ENCODE data around the gene CMTM1. TPM values are rescaled to one million over a fixed set of nuclear protein-coding genes. Genes with fewer than 3 reads are reported as not detected.

CMTM1 gene
- total and polyA plus RNA-seq, 2 experiments from 2014 or later: 1.4 to 1.9 TPM

DNA sequence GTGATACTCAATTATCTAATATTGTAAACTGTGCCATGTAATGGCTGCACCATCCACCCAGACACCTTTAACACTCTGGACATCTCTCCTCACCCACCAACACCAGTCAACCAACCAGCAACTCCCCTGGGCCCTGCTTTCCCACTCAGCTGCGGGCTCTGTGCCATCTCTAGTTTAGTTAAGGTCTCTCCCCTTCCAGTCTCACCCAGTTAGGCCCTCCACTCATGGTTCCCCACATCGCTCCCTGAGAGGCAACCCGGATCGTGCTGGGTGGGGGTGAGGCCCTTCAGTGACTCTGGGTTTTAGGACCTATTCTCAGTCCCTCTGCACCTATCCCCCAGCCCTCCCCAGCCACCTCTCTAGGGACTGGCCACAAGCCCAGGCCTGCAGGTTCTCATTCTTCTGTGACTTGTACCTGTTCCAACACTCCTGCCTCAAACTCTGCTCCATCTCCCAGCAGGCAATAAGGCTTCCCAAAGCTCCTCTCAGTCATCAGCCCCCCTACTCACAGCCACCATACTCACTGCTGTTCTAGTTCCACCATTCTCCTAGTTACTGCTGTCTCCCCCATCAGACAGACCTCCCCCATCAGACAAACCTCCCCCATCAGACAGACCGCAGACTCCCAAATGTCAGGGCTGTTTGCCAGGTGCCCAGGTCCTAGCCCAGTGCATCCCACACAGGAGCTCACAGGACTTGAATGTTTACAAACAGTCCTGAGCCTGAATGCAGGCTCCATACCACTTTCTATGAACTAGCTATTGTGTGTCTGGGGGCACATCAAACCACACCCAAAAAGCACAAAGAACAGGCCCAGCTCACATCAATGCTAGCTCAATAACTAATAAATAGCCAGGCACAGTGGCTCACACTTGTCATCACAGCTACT, 18.9 kb upstream of the CMTM1 start (continued):
- TF ChIP-seq, protein P1, sequence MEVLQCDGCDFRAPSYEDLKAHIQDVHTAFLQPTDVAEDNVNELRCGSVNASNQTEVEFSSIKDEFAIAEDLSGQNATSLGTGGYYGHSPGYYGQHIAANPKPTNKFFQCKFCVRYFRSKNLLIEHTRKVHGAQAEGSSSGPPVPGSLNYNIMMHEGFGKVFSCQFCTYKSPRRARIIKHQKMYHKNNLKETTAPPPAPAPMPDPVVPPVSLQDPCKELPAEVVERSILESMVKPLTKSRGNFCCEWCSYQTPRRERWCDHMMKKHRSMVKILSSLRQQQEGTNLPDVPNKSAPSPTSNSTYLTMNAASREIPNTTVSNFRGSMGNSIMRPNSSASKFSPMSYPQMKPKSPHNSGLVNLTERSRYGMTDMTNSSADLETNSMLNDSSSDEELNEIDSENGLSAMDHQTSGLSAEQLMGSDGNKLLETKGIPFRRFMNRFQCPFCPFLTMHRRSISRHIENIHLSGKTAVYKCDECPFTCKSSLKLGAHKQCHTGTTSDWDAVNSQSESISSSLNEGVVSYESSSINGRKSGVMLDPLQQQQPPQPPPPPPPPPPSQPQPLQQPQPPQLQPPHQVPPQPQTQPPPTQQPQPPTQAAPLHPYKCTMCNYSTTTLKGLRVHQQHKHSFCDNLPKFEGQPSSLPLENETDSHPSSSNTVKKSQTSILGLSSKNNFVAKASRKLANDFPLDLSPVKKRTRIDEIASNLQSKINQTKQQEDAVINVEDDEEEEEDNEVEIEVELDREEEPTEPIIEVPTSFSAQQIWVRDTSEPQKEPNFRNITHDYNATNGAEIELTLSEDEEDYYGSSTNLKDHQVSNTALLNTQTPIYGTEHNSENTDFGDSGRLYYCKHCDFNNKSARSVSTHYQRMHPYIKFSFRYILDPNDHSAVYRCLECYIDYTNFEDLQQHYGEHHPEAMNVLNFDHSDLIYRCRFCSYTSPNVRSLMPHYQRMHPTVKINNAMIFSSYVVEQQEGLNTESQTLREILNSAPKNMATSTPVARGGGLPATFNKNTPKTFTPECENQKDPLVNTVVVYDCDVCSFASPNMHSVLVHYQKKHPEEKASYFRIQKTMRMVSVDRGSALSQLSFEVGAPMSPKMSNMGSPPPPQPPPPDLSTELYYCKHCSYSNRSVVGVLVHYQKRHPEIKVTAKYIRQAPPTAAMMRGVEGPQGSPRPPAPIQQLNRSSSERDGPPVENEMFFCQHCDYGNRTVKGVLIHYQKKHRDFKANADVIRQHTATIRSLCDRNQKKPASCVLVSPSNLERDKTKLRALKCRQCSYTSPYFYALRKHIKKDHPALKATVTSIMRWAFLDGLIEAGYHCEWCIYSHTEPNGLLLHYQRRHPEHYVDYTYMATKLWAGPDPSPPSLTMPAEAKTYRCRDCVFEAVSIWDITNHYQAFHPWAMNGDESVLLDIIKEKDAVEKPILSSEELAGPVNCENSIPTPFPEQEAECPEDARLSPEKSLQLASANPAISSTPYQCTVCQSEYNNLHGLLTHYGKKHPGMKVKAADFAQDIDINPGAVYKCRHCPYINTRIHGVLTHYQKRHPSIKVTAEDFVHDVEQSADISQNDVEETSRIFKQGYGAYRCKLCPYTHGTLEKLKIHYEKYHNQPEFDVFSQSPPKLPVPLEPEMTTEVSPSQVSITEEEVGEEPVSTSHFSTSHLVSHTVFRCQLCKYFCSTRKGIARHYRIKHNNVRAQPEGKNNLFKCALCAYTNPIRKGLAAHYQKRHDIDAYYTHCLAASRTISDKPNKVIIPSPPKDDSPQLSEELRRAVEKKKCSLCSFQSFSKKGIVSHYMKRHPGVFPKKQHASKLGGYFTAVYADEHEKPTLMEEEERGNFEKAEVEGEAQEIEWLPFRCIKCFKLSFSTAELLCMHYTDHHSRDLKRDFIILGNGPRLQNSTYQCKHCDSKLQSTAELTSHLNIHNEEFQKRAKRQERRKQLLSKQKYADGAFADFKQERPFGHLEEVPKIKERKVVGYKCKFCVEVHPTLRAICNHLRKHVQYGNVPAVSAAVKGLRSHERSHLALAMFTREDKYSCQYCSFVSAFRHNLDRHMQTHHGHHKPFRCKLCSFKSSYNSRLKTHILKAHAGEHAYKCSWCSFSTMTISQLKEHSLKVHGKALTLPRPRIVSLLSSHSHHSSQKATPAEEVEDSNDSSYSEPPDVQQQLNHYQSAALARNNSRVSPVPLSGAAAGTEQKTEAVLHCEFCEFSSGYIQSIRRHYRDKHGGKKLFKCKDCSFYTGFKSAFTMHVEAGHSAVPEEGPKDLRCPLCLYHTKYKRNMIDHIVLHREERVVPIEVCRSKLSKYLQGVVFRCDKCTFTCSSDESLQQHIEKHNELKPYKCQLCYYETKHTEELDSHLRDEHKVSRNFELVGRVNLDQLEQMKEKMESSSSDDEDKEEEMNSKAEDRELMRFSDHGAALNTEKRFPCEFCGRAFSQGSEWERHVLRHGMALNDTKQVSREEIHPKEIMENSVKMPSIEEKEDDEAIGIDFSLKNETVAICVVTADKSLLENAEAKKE (CRISPR knock-in tag; IDR thresholded peaks at IDR 0.05): no peak
- TF ChIP-seq, protein P2, sequence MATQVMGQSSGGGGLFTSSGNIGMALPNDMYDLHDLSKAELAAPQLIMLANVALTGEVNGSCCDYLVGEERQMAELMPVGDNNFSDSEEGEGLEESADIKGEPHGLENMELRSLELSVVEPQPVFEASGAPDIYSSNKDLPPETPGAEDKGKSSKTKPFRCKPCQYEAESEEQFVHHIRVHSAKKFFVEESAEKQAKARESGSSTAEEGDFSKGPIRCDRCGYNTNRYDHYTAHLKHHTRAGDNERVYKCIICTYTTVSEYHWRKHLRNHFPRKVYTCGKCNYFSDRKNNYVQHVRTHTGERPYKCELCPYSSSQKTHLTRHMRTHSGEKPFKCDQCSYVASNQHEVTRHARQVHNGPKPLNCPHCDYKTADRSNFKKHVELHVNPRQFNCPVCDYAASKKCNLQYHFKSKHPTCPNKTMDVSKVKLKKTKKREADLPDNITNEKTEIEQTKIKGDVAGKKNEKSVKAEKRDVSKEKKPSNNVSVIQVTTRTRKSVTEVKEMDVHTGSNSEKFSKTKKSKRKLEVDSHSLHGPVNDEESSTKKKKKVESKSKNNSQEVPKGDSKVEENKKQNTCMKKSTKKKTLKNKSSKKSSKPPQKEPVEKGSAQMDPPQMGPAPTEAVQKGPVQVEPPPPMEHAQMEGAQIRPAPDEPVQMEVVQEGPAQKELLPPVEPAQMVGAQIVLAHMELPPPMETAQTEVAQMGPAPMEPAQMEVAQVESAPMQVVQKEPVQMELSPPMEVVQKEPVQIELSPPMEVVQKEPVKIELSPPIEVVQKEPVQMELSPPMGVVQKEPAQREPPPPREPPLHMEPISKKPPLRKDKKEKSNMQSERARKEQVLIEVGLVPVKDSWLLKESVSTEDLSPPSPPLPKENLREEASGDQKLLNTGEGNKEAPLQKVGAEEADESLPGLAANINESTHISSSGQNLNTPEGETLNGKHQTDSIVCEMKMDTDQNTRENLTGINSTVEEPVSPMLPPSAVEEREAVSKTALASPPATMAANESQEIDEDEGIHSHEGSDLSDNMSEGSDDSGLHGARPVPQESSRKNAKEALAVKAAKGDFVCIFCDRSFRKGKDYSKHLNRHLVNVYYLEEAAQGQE (IDR thresholded peaks at IDR 0.05; ENCODE audit: unreplicated experiment): no peak
- TF ChIP-seq, protein P3, sequence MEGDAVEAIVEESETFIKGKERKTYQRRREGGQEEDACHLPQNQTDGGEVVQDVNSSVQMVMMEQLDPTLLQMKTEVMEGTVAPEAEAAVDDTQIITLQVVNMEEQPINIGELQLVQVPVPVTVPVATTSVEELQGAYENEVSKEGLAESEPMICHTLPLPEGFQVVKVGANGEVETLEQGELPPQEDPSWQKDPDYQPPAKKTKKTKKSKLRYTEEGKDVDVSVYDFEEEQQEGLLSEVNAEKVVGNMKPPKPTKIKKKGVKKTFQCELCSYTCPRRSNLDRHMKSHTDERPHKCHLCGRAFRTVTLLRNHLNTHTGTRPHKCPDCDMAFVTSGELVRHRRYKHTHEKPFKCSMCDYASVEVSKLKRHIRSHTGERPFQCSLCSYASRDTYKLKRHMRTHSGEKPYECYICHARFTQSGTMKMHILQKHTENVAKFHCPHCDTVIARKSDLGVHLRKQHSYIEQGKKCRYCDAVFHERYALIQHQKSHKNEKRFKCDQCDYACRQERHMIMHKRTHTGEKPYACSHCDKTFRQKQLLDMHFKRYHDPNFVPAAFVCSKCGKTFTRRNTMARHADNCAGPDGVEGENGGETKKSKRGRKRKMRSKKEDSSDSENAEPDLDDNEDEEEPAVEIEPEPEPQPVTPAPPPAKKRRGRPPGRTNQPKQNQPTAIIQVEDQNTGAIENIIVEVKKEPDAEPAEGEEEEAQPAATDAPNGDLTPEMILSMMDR (conservative IDR thresholded peaks at IDR 0.05; ENCODE audit: low read depth in 2 of 2): no peak
- TF ChIP-seq CREB1 (CRISPR knock-in tag; IDR thresholded peaks at IDR 0.05; ENCODE audit: low read depth) (no peak), POLR2AphosphoS5 (IDR thresholded peaks at IDR 0.05; ENCODE audit: low read depth) (no peak), EZH2phosphoT487 (IDR thresholded peaks at IDR 0.05; ENCODE audit: unreplicated experiment) (no peak), STAT1 (IDR thresholded peaks at IDR 0.05; ENCODE audit: unreplicated experiment) (no peak)
